ENCODE measurements around the gene DRD2.

Gene DRD2

DNA sequence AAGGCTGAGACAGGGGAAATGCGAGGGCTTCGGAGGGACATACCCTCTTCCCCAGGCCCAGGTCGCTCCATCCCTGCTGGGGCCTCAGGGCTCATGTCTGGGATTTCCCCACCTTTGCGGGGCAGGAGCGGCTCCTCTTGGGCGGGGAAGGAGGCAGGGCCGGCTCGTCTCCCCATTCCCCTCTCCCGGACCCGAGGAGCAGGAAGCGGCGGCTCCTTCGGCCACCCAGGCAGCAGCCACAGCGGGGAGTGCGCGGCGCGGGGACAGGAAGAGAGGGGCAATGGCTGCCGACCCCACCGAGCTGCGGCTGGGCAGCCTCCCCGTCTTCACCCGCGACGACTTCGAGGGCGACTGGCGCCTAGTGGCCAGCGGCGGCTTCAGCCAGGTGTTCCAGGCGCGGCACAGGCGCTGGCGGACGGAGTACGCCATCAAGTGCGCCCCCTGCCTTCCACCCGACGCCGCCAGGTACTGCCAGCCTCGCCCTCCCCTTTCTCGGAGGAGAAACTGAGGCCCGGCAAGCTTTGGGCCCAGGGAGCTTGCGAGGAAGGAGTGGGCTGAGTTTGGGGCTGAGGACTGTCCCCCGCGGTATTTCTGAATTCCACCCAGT lies 87.5 kb downstream of the DRD2 start, which contains the start of gene ANKK1:
ANKK1 (plus strand) TSS at position 175 of the 607 bp plus-strand sequence; CDS start at position 281, 106 bp downstream.
- H3K4me3 ChIP-seq: no peak within 1 kb of the TSS
- no peak within 1 kb of the TSS for H3K27ac ChIP-seq
- H3K4me2 ChIP-seq: no peak within 1 kb of the TSS

DNA sequence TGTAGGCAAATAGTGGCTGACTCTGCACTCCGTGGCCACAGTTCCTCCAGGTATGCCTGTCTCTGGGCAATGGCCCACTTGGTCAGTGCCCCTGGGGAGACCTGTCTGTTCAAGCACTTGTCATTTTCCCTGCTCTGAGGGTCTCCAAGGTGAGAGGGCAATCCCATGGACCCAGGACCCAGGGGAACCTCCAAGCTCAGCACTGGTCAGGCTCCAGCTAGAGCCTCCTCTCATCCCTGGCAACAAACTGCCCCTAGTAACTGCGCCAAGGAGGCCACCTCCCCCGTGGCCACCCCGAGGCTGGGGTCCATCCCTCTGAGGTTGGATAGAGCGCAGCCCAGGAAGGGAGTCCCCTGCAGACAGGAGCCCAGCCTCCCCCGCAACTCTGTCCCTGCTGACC lies 88.3 kb downstream of the DRD2 start:
- H4K20me1 ChIP-seq: no peaks in the 10 kb centered on the region
- H3K36me3 ChIP-seq: no peaks in the 10 kb centered on the region
- no peak for TF ChIP-seq Cebpa-rat (IDR thresholded peaks at IDR 0.05)
- no peaks in the 10 kb centered on the region for H3K4me1 ChIP-seq
- H3K27me3 ChIP-seq: no peaks in the 10 kb centered on the region
- no peak overlapping the region for H3K9ac ChIP-seq
- H3K4me2 ChIP-seq: no peak overlapping the region
- H3K9me3 ChIP-seq (replicated peaks in 1 of 11): peaks cover 0 to 12% (median 5%) of the 10 kb centered on the region in 11 experiments; a peak in 4 of 22 replicates
- H3K27ac ChIP-seq: no peak overlapping the region
- no peak overlapping the region for H3K4me3 ChIP-seq

More for the DNA sequence above, 87.5 kb downstream of the DRD2 start, which contains the start of gene ANKK1:
- Histone ChIP-seq H3K9me3 (replicated peaks in 1 of 11) (peaks cover 0 to 12% (median 5%) of the 10 kb centered on the region in 11 experiments; a peak in 4 of 22 replicates), H3K27me3 (no peaks in the 10 kb centered on the region), H3K36me3 (no peaks in the 10 kb centered on the region), H3K4me1 (no peaks in the 10 kb centered on the region), H3K9ac (no peak within 1 kb of the TSS), H4K20me1 (no peaks in the 10 kb centered on the region)
- TF ChIP-seq Cebpa-rat (IDR thresholded peaks at IDR 0.05): no peak

DNA sequence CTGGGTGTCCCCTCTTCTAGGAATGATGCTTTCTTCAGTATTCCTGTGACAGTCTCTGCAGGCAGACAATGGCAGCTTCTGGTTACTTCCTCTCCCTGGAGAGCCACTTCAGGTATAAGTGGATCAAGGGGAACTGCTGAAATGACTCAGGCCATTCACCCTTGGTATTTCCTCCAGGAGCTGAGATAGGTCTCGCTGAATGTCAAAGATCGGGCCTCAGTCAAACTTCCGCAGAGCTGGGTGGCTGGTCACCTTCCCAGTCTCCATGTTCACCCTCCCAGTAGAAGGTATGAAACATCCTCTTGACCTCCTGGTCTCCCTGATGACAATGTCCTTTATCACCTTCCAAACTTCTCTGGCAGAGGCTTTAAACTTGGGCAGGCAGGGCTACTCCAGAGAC lies 89.4 kb downstream of the DRD2 start:
- Histone ChIP-seq H4K20me1 (no peaks in the 10 kb centered on the region), H3K36me3 (no peaks in the 10 kb centered on the region), H3K9ac (no peak overlapping the region), H3K27ac (no peak overlapping the region), H3K9me3 (replicated peaks in 1 of 11) (peaks cover 0 to 12% (median 6%) of the 10 kb centered on the region in 11 experiments; a peak in 4 of 22 replicates), H3K4me3 (no peak overlapping the region), H3K4me2 (no peak overlapping the region), H3K27me3 (no peaks in the 10 kb centered on the region), H3K4me1 (no peaks in the 10 kb centered on the region)
- TF ChIP-seq Cebpa-rat (IDR thresholded peaks at IDR 0.05): no peak

DNA sequence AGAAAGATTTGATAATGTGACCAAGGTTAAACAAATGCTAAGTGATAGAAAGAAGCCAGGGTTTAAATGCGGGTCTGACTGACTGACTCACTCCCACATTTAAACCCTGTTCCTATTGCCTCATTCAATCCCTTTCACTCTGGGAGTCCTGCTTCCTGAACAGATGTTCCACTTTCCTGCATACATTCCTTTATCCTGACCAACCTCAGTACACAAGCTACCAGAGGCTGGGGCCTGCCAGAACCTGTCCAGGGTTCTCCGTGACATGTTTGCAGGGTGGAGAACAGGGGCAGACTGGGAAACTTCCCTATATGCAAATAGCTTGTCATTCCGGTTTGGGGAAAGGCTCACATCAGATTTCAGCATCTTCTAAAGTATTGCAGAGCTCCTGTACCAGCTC lies 90.6 kb downstream of the DRD2 start:
- H3K4me3 ChIP-seq: no peak overlapping the region
- H3K9me3 ChIP-seq (replicated peaks in 1 of 11): peaks cover 0 to 12% (median 6%) of the 10 kb centered on the region in 11 experiments; a peak in 4 of 22 replicates
- no peak overlapping the region for H3K27ac ChIP-seq
- no peaks in the 10 kb centered on the region for H3K36me3 ChIP-seq
- no peaks in the 10 kb centered on the region for H3K4me1 ChIP-seq
- no peak for TF ChIP-seq Cebpa-rat (IDR thresholded peaks at IDR 0.05)
- no peak overlapping the region for H3K9ac ChIP-seq
- no peaks in the 10 kb centered on the region for H4K20me1 ChIP-seq
- no peak overlapping the region for H3K4me2 ChIP-seq
- no peaks in the 10 kb centered on the region for H3K27me3 ChIP-seq

DNA sequence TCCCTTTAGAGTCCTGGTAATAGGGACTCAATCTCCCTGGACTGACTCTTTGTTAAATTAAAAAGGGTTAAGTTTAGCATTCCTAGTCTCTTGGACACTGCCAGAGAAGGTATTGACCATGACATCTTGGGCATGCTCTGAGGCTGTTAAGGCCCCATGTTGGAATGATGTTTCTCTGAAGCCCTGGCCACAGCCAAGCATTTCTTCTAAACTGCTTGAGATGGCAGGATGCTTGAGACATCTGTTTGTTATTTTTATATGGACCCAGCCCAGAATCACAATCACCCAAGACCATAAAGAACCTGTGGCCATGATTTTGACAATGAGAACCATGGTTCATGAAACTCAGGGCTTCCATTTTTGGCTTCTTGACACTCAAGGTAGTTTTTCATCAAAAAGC lies 93.1 kb downstream of the DRD2 start:
- no peak overlapping the region for H3K4me2 ChIP-seq
- TF ChIP-seq Cebpa-rat (IDR thresholded peaks at IDR 0.05): no peak
- H3K4me1 ChIP-seq: no peaks in the 10 kb centered on the region
- no peak overlapping the region for H3K9ac ChIP-seq
- no peak overlapping the region for H3K4me3 ChIP-seq
- 0 out of 22 replicates have a peak, but pooled peaks cover 0 to 5% (median 0%) of the 10 kb centered on the region in 11 experiments for H3K9me3 ChIP-seq (replicated peaks in 1 of 11)
- H3K36me3 ChIP-seq: no peaks in the 10 kb centered on the region
- no peaks in the 10 kb centered on the region for H4K20me1 ChIP-seq
- H3K27ac ChIP-seq: no peak overlapping the region
- no peaks in the 10 kb centered on the region for H3K27me3 ChIP-seq

DNA sequence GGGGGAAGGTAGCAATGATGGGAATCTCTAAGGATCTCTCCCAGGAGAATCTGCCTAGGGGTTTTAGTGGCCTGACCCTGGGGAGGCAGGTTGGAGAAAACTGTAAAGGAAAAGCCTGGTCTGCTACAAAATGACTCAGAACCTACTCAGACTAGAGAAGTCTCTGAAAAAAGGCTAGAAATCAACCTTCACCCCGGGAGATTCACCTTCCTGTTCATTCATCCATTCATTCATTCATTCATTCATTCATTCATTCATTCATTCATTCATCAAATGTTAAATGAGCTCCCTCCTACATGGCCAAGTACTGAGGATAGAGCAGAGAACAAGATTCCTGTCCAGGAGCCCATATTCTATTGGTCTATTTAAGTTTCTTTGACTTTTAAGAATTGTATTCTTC lies 96.5 kb downstream of the DRD2 start:
- Histone ChIP-seq H3K4me1 (peaks cover 0 to 6% (median 0%) of the 10 kb centered on the region in 10 experiments; a peak in 1 of 20 replicates), H3K36me3 (no peaks in the 10 kb centered on the region), H4K20me1 (no peaks in the 10 kb centered on the region), H3K27ac (no peak overlapping the region), H3K27me3 (no peaks in the 10 kb centered on the region), H3K4me2 (no peak overlapping the region), H3K9me3 (replicated peaks in 1 of 11) (0 out of 22 replicates have a peak, but pooled peaks cover 0 to 5% (median 0%) of the 10 kb centered on the region in 11 experiments), H3K4me3 (no peak overlapping the region), H3K9ac (no peak overlapping the region)
- no peak for TF ChIP-seq Cebpa-rat (IDR thresholded peaks at IDR 0.05)

DNA sequence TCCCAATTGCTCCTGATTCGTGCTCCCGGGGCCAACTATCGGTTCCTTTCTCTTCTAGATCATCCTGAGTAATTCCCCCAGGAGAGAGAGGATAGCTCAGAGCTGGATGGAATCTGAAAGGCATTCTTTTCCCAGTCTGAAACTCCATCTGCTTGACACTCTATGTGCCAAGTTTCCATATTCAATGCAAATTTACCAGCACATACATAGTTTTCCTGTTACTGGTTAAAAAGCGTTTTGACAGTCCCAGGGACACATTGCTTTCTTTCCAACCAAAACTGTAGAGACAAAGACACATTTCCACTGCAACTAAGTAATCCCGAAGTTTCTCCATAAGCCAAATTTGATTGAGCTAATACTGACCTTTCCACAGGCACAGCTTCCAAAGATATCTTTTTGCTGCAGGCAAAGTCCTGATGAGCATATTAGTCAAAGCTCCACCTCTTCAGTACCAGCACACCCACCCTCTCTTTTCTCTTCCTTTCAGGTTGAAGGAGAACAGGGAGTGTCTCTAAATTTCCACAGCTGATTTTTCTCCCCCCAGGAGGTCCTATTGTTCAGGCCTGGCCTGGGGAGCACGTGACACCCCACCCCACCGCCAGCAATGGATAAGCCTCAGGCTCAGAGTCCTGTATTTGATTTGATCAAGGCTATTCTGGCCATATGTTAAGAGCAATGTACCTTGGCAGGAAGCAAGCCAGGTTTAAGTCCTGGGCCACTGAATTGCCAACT lies 97.4 kb downstream of the DRD2 start:
- peaks cover 0 to 6% (median 0%) of the 10 kb centered on the region in 10 experiments; a peak in 1 of 20 replicates for H3K4me1 ChIP-seq
- no peak overlapping the region for H3K4me3 ChIP-seq
- no peak for TF ChIP-seq Cebpa-rat (IDR thresholded peaks at IDR 0.05)
- H4K20me1 ChIP-seq: no peaks in the 10 kb centered on the region
- H3K9ac ChIP-seq: no peak overlapping the region
- 0 out of 22 replicates have a peak, but pooled peaks cover 0 to 5% (median 0%) of the 10 kb centered on the region in 11 experiments for H3K9me3 ChIP-seq (replicated peaks in 1 of 11)
- no peaks in the 10 kb centered on the region for H3K36me3 ChIP-seq
- no peaks in the 10 kb centered on the region for H3K27me3 ChIP-seq
- H3K4me2 ChIP-seq: no peak overlapping the region
- no peak overlapping the region for H3K27ac ChIP-seq

DNA sequence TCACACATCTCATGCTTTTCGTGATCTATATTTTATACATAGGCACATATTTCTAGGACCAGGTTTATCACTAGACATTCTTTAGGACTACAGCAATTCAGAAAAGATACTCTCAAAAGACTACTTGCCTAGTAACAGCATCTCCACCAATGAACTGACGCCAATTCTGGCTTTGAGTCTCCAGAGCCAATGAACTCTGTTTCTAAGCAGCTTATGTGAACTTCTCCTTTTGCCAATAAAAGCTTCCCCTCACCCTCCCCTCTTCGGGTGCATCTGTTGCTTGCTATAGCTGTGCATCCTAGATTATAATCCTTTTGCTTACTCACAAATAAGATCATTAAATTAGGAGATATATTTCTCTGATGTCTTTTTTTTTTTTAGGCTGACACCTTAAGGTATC lies 99.0 kb downstream of the DRD2 start:
- no peak for TF ChIP-seq Cebpa-rat (IDR thresholded peaks at IDR 0.05)
- H4K20me1 ChIP-seq: no peaks in the 10 kb centered on the region
- peaks cover 0 to 6% (median 0%) of the 10 kb centered on the region in 10 experiments; a peak in 1 of 20 replicates for H3K4me1 ChIP-seq
- H3K4me3 ChIP-seq: no peak overlapping the region
- H3K9me3 ChIP-seq (replicated peaks in 1 of 11): 0 out of 22 replicates have a peak, but pooled peaks cover 0 to 5% (median 0%) of the 10 kb centered on the region in 11 experiments
- H3K27ac ChIP-seq: peak overlapping the region in 2 of 11 experiments; percentile 9 to 42; a peak in 4 of 22 replicates
- 0 out of 22 replicates have a peak overlapping the region, but pooled peaks of 1 of the 11 experiments have one; percentile 5 for H3K4me2 ChIP-seq
- no peaks in the 10 kb centered on the region for H3K36me3 ChIP-seq
- no peaks in the 10 kb centered on the region for H3K27me3 ChIP-seq
- H3K9ac ChIP-seq: no peak overlapping the region

DNA sequence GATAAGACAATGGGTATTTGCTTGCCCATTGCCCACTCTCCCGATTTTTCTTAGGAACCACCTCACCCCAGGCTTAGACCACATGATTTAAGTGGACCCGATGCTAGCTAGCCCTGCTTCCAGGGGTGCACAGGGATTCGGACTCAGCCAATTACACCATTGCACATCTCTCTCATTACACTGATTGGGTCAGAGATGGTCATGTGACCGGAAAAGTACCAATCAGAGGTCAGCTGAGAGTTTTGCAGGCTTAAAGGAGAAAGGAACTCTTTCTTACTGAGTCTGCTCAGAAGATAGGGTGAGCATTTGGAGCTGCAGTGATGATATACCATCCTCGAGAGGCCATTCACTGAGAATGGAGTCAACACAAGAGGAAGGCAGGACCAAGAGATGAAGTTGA lies 99.8 kb downstream of the DRD2 start:
- no peaks in the 10 kb centered on the region for H3K9me3 ChIP-seq (replicated peaks in 1 of 11)
- H3K4me1 ChIP-seq: peaks cover 0 to 6% (median 0%) of the 10 kb centered on the region in 10 experiments; a peak in 1 of 20 replicates
- no peaks in the 10 kb centered on the region for H3K27me3 ChIP-seq
- H3K4me3 ChIP-seq: no peak overlapping the region
- 0 out of 22 replicates have a peak overlapping the region, but pooled peaks of 1 of the 11 experiments have one; percentile 5 for H3K4me2 ChIP-seq
- no peaks in the 10 kb centered on the region for H4K20me1 ChIP-seq
- H3K27ac ChIP-seq: peak overlapping the region in 2 of 11 experiments; percentile 9 to 42; a peak in 3 of 22 replicates
- H3K36me3 ChIP-seq: no peaks in the 10 kb centered on the region
- H3K9ac ChIP-seq: no peak overlapping the region
- no peak for TF ChIP-seq Cebpa-rat (IDR thresholded peaks at IDR 0.05)

All from BLaER1 treated with 17β-estradiol and CSF1 and Interleukin-3, amounts not matched to agents 10 nM and 100 nM (cell line).